Loucy (cell line): ENCODE data around the gene BAIAP2L1.

Source experiments
- H2AFZ ChIP-seq: fragments of 200-600 bp; sonication (generic); 2 replicates; pipeline ENCODE4 v1.6.0; 2016; ENCODE audit warnings: antibody characterized with exemption, mild to moderate bottlenecking, low read length, moderate library complexity
- H3F3A ChIP-seq: fragments of 200-600 bp; 2 replicates; pipeline ENCODE4 v1.6.0; 2016; ENCODE audit warnings: antibody characterized with exemption, low read depth, mild to moderate bottlenecking
- H3K27me3 ChIP-seq: fragments of 200-600 bp; sonication (generic); 2 replicates; pipeline ENCODE4 v1.6.1; 2014; ENCODE audit warnings: low read length, mild to moderate bottlenecking; ENCODE audit not compliant: insufficient read depth, poor library complexity, severe bottlenecking
- H3K36me3 ChIP-seq: fragments of 200-600 bp; sonication (generic); 2 replicates; pipeline ENCODE4 v1.6.1; 2016; ENCODE audit warnings: low read length; ENCODE audit not compliant: insufficient read depth
- H3K4me1 ChIP-seq: fragments of 200-600 bp; sonication (generic); 2 replicates; pipeline ENCODE4 v1.5.1; 2014; ENCODE audit warnings: low read length, mild to moderate bottlenecking; ENCODE audit not compliant: insufficient read depth, poor library complexity, severe bottlenecking
- H3K4me2 ChIP-seq: fragments of 200-600 bp; sonication (generic); 2 replicates; pipeline ENCODE4 v1.6.0; 2014; ENCODE audit warnings: antibody characterized with exemption, low read length, low read depth, mild to moderate bottlenecking; ENCODE audit not compliant: poor library complexity, severe bottlenecking
- H3K4me3 ChIP-seq: fragments of 200-600 bp; sonication (generic); 2 replicates; pipeline ENCODE4 v1.5.1; 2014; ENCODE audit warnings: low read length, mild to moderate bottlenecking, mixed read lengths; ENCODE audit not compliant: poor library complexity, severe bottlenecking
- H3K79me2 ChIP-seq: fragments of 200-600 bp; sonication (generic); 2 replicates; pipeline ENCODE4 v1.6.1; 2014; ENCODE audit warnings: low read length; ENCODE audit not compliant: insufficient read depth
- H3K9ac ChIP-seq: fragments of 200-600 bp; sonication (generic); 2 replicates; pipeline ENCODE4 v1.6.0; 2014; ENCODE audit warnings: mild to moderate bottlenecking, low read depth, low read length, moderate library complexity; ENCODE audit not compliant: poor library complexity, severe bottlenecking
- H3K9me2 ChIP-seq: fragments of 200-600 bp; sonication (generic); replicated peaks from 2 replicates; pipeline ENCODE4 v1.6.1; 2016; ENCODE audit warnings: low read depth, low read length, mixed read lengths
- H3K9me3 ChIP-seq: fragments of 200-600 bp; sonication (generic); 2 replicates; pipeline ENCODE4 v1.6.1; 2014; ENCODE audit warnings: mild to moderate bottlenecking, antibody characterized with exemption, low read length, low read depth; ENCODE audit not compliant: insufficient read depth
- H4K20me1 ChIP-seq: fragments of 200-600 bp; sonication (generic); 2 replicates; pipeline ENCODE4 v1.6.0; 2014; ENCODE audit warnings: antibody characterized with exemption, low read length, mild to moderate bottlenecking; ENCODE audit not compliant: insufficient read depth, poor library complexity, severe bottlenecking
- EZH2phosphoT487 ChIP-seq: fragments of 200-600 bp; IDR thresholded peaks from 2 replicates; pipeline ENCODE4 v1.6.1; 2018; ENCODE audit warnings: antibody characterized with exemption, mild to moderate bottlenecking, moderate library complexity, borderline replicate concordance
- TF ChIP-seq, protein P1 (sequence below): fragments of 200-600 bp; sonication (generic); conservative IDR thresholded peaks from 2 replicates; pipeline ENCODE4 v1.5.1; 2014; ENCODE audit warnings: mild to moderate bottlenecking, antibody characterized with exemption, low read length

Gene BAIAP2L1

DNA sequence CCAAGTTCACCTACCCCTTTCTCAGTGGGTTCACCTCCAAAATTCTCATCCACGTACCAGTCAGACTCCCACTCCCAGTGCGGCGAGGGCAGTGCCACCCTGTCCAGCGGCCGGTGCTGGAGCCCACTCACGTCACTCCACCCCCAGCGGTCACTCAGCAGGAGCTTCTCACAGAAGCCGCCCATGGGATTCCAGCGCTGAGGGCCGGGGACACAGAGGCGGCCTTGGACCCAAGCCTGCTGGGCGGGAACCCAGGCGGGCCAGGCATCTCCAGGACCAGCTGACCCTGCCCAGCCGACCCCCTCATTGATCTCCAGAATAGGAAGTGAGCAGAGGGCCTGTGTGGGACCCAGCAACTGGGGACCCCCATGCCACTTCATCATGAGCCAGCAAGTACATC lies 156.0 kb downstream of the BAIAP2L1 start:
- Histone ChIP-seq H3K9me3 (no peaks in the 10 kb centered on the region), H3K4me1 (peaks cover 6% of the 10 kb centered on the region), H4K20me1 (no peaks in the 10 kb centered on the region), H2AFZ (no peak overlapping the region), H3K4me2 (no peak overlapping the region), H3K9me2 (no peaks in the 10 kb centered on the region), H3K36me3 (no peaks in the 10 kb centered on the region; the same call in 1 of the 2 replicates), H3K79me2 (peaks cover 3% of the 10 kb centered on the region; the same call in 1 of the 2 replicates), H3K27me3 (no peaks in the 10 kb centered on the region), H3F3A (no peaks in the 10 kb centered on the region), H3K4me3 (no peak overlapping the region), H3K9ac (no peak overlapping the region)
- TF ChIP-seq, protein P1, sequence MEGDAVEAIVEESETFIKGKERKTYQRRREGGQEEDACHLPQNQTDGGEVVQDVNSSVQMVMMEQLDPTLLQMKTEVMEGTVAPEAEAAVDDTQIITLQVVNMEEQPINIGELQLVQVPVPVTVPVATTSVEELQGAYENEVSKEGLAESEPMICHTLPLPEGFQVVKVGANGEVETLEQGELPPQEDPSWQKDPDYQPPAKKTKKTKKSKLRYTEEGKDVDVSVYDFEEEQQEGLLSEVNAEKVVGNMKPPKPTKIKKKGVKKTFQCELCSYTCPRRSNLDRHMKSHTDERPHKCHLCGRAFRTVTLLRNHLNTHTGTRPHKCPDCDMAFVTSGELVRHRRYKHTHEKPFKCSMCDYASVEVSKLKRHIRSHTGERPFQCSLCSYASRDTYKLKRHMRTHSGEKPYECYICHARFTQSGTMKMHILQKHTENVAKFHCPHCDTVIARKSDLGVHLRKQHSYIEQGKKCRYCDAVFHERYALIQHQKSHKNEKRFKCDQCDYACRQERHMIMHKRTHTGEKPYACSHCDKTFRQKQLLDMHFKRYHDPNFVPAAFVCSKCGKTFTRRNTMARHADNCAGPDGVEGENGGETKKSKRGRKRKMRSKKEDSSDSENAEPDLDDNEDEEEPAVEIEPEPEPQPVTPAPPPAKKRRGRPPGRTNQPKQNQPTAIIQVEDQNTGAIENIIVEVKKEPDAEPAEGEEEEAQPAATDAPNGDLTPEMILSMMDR: no peak
- no peak for TF ChIP-seq EZH2phosphoT487

GRCh38 chr7:98242934-98243333 lies 158.0 kb downstream of the BAIAP2L1 start:
- Histone ChIP-seq H3F3A (no peaks in the 10 kb centered on the region), H3K27me3 (no peaks in the 10 kb centered on the region), H3K9me3 (no peaks in the 10 kb centered on the region), H3K9ac (no peak overlapping the region), H3K36me3 (peaks cover 4% of the 10 kb centered on the region; the same call in 1 of the 2 replicates), H2AFZ (no peak overlapping the region), H4K20me1 (no peaks in the 10 kb centered on the region), H3K4me2 (no peak overlapping the region), H3K9me2 (no peaks in the 10 kb centered on the region), H3K4me3 (no peak overlapping the region), H3K79me2 (no peaks in the 10 kb centered on the region), H3K4me1 (no peaks in the 10 kb centered on the region)
- TF ChIP-seq EZH2phosphoT487: no peak
- TF ChIP-seq, protein P1: no peak

- H3K27me3 ChIP-seq: no peaks in the 10 kb centered on the region
- no peak overlapping the region for H2AFZ ChIP-seq
- H3K9me3 ChIP-seq: no peaks in the 10 kb centered on the region
- no peak overlapping the region for H3K9ac ChIP-seq
- H3K4me1 ChIP-seq: no peaks in the 10 kb centered on the region
- H3K4me3 ChIP-seq: no peak overlapping the region
- no peaks in the 10 kb centered on the region for H3K79me2 ChIP-seq
- H3K4me2 ChIP-seq: no peak overlapping the region
- no peaks in the 10 kb centered on the region for H4K20me1 ChIP-seq
- peaks cover 4% of the 10 kb centered on the region; the same call in 1 of the 2 replicates for H3K36me3 ChIP-seq
- TF ChIP-seq, protein P1: no peak
- no peak for TF ChIP-seq EZH2phosphoT487
- H3F3A ChIP-seq: no peaks in the 10 kb centered on the region
- no peaks in the 10 kb centered on the region for H3K9me2 ChIP-seq
Measured at GRCh38 chr7:98242342-98242741, 158.5 kb downstream of the BAIAP2L1 start.
